IPS DF 19.7 (cell line): ENCODE results near the gene TAF5L.
"Not testable (repeated sequence)": the region's sequence is repeated elsewhere in the genome, so short reads cannot be mapped to it uniquely, and the experiment has no call there.

Experiments used
- DNase-seq: peaks from one replicate; pipeline ENCODE4 v3.0.0-alpha.2; 2013; ENCODE audit warnings: low read depth, low spot score

TAF5L gene

DNA sequence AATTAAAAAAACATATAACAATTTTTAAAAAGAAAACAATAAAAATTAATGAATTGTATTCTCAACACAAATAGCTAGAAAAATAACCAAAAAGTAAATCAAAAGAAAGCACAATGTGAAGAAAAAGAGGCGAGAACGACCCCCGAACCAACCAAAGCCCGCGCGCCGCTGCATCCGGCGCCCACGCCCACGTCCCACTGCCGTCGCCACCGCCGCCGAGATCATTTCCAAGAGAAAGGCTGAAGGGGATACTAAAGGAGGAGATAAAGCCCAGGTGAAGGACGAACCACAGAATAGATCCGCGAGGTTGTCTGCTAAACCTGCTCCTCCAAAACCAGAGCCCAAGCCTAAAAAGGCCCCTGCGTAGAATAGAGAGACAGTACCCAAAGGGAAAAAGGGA, 55.6 kb downstream of the TAF5L start:
- no peak for DNase-seq

DNA sequence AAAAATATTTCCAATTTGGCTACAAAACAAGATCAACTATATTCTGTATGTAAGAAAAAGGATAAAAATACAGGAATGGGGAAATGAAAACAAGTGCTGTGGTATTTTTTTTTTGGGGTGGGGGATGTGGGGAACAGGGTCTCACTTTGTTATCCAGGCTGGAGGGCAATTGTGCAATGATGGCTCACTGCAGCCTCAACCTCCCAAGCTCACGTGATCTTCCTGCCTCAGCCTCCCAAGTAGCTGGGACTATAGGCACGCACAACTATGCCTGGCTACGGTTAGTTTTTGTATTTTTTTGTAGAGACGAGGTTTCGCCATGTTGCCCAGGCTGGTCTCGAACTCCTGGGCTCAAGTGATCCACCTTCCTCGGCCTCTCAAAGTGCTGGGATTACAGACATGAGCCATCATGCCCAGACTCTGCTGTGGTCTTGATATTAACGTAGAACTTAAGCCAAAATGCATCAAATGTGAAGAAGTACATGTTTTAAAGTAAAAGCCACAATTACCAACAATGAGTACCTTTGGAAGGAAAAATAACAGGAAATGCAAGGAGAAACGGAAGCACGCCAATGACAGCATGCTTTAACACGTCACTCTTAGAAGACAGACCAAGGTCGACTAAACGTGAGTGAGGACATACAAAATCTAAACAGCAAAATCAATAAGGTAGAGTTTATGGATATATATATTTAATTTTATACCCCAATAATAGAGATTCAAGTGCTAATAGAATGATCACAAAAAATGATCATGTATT, 58.6 kb downstream of the TAF5L start:
- no peak for DNase-seq

DNA sequence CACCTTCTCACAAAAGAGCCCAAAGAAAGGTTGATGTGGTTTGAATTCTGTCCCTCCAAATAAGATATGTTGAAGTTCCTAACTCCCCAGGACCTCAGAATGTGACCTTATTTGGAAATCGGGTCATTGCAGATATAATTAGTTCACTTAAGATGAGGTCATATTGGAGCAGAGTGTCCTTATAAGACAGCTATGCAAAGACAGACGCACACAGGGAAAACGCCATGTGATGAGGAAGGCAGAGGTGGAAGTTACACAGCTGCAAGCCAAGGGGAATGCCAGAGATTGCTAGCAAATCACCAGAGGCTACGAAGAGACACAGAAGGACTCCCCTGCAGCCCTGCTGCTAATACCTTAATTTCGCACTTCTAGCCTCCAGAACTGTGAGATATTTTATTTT, 62.2 kb downstream of the TAF5L start:
- no peak for DNase-seq

DNA sequence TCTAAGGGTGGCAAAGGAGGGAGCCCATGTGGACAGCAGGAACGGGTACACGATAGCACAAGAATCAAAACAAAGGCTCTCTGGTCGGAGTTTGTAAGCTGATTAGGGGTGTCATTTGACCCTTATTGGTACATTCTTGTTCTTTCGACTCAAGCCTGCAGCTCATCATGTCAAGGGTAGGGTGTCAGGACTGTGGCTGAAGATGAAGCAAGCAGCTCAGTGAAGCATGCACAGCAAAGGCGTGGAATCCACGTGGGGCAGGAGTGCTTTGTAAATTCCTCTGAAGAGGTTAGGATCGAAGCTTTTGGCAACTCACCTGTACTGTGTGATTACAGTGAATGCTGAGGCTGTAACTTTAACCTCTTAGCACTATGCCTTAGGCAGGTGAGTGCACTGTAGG, 62.7 kb downstream of the TAF5L start:
- DNase-seq: no peak

DNA sequence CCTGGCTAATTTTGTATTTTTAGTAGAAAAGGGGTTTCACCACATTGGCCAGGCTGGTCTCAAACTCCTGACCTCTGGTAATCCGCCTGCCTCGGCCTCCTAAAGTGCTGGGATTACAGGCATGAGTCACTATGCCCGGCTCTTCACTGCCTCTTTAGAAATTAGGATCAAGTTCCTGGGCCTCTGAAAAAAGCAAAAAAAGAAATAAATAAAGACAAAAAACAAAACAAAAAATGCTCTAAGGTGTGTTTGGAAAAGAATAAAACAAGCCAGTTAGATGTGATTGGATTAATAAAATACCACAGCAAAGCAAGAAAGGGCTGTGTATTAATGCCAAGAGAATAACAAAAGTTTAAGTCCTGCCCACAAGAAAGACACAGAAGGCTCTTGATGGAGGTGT, 63.2 kb downstream of the TAF5L start:
- no peak for DNase-seq

DNA sequence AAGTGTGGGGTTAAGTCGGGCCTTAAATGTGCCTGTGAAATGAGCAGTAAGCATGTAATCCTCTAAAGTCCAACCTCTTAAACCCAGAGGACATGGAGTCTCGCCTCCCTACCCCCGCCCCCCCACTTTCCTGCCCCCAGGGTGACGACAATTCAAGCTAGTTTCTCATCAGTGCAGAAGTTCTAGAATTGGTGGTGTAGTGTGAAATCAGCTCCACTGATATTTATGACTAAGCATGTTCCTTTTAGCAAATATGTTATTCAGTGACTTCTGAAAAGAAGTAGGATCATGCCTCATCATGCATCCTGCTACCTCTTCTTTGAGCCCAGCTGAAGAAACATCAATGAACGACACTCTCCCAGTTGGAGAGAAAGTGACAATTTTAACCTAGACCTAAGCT, 64.8 kb downstream of the TAF5L start:
- no peak for DNase-seq

DNA sequence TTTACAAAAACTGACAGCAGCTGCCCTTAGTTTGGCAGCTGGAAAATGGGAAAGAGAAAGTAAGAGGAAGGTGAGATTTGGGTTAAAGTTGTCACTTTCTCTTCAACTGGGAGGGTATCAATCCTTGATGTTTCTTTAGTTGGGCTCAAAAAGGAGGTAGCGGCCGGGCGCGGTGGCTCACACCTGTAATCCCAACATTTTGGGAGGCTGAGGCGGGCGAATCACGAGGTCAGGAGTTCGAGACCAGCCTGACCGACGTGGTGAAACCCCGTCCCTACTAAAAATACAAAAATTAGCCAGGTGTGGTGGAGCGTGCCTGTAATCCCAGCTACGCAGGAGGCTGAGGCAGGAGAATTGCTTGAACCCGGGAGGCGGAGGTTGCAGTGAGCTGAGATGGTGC, 65.8 kb downstream of the TAF5L start:
- DNase-seq: not testable (repeated sequence)

DNA sequence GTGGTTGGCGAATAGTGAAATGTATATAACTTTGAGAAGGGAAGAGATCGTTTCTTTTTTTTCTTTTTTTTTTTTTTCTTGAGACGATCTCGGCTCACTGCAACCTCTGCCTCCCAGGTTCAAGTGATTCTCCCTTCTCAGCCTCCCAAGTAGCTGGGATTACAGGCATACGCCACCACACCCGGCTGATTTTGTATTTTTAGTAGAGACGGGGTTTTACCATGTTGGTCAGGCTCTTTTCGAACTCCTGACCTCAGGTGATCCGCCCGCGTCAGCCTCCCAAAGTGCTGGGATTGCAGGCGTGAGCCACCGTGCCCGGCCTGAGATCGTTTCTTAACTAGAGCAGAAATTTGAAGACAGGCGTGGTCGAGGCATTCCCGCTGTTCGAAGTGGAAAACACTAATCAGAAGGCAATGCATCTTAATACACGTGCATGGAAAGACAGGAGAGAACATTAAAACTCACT, 66.6 kb downstream of the TAF5L start:
- DNase-seq: not testable (repeated sequence)

DNA sequence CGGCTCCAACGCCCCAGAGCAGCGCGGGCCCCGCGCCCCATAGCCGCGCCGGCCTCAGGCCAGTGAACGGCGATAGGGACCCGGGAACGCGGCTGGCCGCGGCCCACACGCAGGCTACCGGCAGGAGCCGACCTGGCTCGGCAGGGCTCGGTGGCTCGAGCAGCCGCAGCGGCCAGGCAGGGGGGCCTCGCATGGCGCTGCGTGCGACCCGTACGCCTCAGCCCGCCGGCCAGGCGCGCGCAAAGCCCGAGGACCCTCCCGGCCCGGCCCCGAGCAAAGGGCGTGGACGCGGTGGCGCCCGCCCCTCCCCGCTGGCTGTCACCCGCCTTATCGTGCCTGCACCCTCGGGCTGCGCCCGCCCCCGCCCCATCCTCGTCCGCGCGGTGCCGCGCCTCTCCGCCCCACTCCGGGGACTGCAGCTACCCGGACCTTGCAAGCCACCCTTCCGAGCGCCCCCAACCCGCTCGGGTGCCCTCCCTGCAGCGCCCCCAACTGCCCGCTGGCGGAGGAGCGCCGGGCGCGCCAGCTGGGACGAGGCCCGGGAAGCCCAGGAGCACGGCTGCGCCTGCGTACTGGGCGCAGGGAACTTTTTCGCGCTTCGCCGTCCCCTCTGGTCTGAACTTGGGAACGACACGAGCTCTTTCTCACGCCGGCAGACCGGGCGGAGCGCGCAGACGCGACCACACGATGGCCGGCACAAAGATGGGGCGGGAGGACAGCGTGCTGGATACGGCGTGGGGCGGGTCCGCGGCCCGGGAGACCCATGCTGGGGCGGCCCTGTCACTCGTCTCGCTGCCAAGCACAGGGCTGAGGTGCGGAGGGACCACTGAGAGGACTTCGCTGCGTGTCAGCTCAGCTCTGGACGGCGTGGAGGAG, 67.2 kb downstream of the TAF5L start, which contains the start of gene ABCB10:
ABCB10 (minus strand) TSS at position 248 of the 876 bp plus-strand sequence; CDS start at position 193, 55 bp downstream.
- peak; percentile 93 for DNase-seq

DNA sequence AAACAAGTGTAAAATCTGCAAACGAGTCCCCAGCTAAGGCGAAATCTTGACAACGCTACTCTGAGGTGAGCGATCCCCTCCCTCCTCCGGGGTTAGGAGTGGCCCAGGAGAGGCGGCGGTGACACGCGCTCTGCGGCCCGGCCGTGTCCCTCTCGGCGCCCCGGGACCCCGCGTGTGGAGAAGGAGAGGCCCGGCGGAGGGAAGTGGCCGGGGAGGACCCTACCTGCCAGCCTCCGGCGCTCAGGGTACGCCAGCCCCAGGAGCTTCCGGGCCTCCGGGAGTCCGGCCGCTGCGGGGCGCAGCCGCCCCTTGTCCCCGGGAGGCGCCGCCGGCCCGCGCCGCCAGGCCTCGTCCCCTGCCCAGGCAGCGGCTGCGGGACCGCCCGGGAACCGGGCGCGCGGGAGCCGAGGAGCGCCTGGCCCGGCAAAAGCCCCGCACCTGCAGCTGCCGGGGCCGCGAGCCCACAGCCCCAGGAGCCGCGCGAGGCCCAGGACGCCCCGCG, 68.0 kb downstream of the TAF5L start:
- DNase-seq: no peak

DNA sequence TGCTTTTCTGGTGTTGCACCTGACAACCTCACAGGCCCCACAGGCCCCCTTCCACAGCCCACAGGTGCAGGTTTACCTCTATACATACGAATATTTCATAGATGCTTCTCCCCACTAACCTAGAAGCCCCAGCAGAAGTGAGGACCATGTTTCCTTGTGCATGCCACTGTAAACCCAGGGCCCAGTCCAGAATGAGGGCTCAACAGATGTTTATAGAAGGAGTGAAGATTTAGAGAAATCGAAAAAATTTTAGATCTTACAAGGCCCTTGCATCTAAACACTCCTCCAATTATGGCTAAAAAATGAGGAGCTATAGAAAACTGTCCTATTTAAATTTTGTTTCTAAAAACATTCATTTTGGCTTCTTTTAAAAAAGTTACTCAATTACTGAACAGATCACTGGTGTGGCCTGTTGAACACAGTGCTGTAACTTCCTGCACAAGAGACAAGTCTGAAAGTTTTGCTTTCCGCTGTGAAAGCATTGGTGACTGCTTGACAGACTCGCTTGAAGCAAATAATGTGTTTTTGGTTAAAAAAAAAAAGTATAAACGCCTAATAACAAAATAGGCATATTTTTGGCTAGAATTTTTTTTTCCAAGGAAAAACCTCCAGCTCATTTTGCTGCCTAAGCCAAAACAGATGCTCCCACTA, 68.6 kb downstream of the TAF5L start:
- no peak for DNase-seq

DNA sequence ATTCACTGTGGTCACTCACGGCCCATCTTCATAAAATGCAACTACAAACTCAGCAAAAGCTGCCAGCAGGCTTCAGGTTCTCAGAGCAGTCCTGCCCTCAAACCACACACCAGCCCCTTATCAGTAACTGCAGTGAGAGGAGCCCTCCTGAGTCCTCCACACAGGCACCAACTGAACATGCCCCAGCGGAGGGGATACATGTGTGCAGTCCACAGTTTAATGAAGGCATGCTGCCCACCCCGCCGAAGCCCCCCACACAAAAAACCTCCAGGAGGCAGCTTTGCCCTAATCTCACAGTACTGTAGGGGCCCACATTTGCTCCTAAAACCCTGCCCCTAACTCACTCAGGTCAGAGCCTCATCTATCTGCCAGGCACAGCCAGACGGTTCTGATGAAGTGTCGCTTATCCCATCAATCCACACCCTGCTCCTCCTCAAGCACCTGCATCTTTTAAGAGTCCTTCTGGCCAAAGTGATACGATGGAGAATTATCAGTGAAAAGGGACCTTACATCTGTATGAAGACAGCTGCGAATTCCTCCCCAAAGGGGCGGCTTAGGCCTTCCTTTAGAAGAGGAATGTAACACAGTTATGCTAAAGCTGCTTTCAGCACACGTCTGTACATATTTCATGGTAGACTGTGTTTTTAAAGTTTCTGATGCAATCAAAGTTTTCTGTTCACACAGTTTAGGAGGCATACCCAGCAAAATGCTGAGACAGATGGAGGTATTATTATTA, 70.9 kb downstream of the TAF5L start:
- no peak for DNase-seq

DNA sequence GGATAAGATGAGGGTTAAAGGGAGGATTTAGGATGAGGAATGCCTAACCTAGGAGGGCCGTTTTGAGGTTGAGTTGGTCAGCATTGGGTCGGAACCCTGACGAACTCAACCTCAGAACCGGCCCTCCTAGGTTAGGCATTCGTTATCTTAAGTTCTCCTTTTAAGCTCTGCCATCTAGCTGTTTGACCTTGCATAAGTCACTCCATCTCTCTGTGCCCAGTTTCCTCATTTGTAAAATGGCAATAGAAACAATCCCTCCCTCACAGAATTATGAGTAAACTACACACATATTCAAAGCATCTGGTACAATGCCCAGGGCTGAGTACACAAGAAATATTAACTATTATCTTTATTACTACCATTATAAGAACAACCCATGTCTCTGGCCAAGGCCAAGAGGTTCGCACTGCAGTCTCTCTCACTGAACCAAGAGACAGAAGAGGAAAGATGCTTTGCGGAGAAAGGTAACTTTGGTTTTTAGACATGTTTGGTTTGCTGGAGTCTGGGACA, 72.2 kb downstream of the TAF5L start:
- DNase-seq: no peak

DNA sequence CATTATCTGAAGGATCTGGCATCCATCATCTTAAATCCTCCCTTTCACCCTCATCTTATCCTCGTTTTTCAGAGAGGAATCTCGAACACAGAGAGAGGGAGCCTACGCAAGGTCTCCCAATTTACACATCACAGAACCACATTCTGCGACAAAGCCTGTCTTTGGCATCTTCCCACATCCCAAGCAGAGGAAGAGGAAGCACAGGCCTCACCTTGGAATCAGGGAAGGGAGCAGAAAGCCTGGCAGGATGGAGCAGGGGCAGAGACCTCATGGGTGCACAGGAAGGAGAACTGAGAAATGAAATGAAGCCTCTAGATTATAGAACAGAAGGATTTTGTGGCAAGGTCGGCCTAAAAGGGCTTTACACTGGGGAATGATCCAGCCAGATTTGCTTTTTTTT, 73.2 kb downstream of the TAF5L start:
- DNase-seq: no peak

DNA sequence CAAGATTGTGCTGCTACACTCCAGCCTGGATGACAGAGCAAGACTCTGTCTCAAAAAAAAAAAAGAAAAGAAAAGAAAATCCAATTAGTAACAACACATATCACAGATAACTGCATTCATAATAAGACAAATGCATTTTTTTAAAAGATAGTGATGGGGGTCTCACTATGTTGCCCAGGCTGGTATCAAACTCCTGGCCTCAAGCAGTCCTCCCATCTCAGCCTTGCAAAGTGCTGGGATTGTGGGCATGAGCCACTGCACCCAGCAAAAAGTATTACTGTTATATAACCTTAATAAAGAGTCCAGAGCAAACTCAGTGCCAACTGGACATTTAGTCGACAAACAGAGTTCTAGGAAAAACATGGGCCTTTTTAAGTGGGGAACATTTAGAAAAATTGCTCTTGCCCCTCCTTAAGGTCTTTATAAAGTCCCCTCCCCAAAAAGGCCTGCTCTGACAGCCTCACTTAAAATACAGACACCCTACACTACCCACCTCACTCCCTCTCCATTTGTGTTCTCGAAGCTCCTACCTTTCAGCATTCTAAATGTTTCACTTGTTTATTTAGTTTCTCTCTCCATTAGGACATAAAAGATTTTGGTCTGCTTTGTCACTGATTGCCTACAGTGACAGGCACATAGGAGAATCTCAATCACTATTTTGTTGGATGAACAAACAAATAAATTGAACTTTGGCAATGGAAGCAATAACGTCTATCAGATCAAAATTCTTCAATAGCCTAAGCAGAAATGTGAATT, 74.9 kb downstream of the TAF5L start:
- no peak for DNase-seq

DNA sequence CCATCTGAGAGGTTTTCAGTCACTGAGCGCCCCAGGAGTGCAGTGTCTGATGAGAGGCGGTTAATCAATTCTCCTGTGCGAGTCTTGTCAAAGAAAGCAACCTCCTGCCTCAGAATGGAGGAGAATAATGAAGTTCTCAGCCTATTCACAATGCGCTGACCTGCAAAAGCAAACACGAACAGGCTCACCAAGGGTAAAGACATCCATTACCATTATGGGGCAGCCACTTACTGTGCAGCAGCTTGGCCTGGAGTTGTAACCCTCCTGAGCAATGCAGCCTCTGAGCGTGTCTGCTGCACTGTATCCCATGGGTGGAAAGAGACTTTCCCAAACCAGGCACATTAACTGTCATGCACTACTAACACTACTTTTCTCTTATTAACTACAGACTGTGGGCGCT, 78.4 kb downstream of the TAF5L start:
- DNase-seq: no peak

DNA sequence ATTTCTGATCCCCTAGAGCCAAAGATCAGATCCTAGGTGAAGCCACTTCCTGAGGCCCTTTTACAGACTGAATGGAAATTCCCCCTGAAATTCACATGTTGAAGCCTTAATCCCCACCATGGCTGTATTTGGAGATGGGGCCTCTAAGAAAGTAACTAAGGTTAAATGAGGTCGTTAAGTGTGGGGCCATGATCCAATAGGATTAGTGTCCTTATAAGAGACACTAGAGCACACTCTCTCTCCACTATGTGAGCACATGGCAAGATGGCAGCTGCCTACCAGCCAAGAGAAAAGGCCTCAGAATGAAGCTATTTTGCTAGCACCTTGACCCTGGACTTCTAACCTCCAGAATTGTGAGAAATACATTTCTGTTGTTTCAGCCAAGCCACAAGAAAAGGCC, 81.3 kb downstream of the TAF5L start:
- no peak for DNase-seq
